ENCODE measurements around the gene CACNB2. TPM values are rescaled to one million over a fixed set of nuclear protein-coding genes. Genes with fewer than 3 reads are reported as not detected.

The CACNB2 gene
- total and polyA plus RNA-seq, 4 donors = 0.90 to 23.9 (median 3.7) TPM

GRCh38 chr10:18290651-18291313 lies 150.6 kb downstream of the CACNB2 start:
- 93 to 94% methylated on average over 16 of the region's 16 CpGs for WGBS, 2 donors
- no peak for DNase-seq
- Histone ChIP-seq H3K36me3 (ENCODE audit: control insufficient read depth in 4 of 4, insufficient read depth in 4 of 4, low read length in 4 of 4) (peaks cover 0 to 2% (median 0%) of the 10 kb centered on the region in 4 donors), H3K4me3 (no peak overlapping the region), H3K9ac (ENCODE audit: insufficient read depth in 1 of 2, low read length in 2 of 2) (no peak overlapping the region), H3K27me3 (ENCODE audit: control insufficient read depth in 3 of 3, insufficient read depth in 3 of 3, low read length in 2 of 3) (no peaks in the 10 kb centered on the region), H3K27ac (ENCODE audit: low read depth in 1 of 2, low read length in 1 of 2) (no peak overlapping the region), H3K4me1 (ENCODE audit: control insufficient read depth in 5 of 5, insufficient read depth in 5 of 5, low read length in 5 of 5) (peaks cover 0 to 2% (median 0%) of the 10 kb centered on the region in 5 donors), H3K9me3 (ENCODE audit: control insufficient read depth in 4 of 4, insufficient read depth in 3 of 4, low read length in 3 of 4) (no peaks in the 10 kb centered on the region)
- ATAC-seq (ENCODE audit: insufficient read depth, low FRiP score) = no peak
- no peak for TF ChIP-seq CTCF (IDR thresholded peaks at IDR 0.05; ENCODE audit: control extremely low read depth, extremely low read depth)

GRCh38 chr10:18293536-18294510 lies 153.6 kb downstream of the CACNB2 start:
- no peak for DNase-seq
- WGBS, 2 donors = 80 to 86% methylated on average over 9 of the region's 9 CpGs
- no peak overlapping the region for H3K4me3 ChIP-seq

GRCh38 chr10:18294633-18295032 lies 154.4 kb downstream of the CACNB2 start:
- no peaks in the 10 kb centered on the region for H3K9me3 ChIP-seq (ENCODE audit: control insufficient read depth in 4 of 4, insufficient read depth in 3 of 4, low read length in 3 of 4)
- H3K36me3 ChIP-seq (ENCODE audit: control insufficient read depth in 4 of 4, insufficient read depth in 4 of 4, low read length in 4 of 4) = peaks cover 0 to 2% (median 0%) of the 10 kb centered on the region in 4 donors
- DNase-seq = no peak
- no peak overlapping the region for H3K4me3 ChIP-seq
- ATAC-seq (ENCODE audit: insufficient read depth, low FRiP score) = no peak
- no peak overlapping the region for H3K9ac ChIP-seq (ENCODE audit: insufficient read depth in 1 of 2, low read length in 2 of 2)
- TF ChIP-seq CTCF (IDR thresholded peaks at IDR 0.05; ENCODE audit: control extremely low read depth, extremely low read depth) = no peak
- H3K27ac ChIP-seq (ENCODE audit: low read depth in 1 of 2, low read length in 1 of 2) = no peak overlapping the region
- H3K4me1 ChIP-seq (ENCODE audit: control insufficient read depth in 5 of 5, insufficient read depth in 5 of 5, low read length in 5 of 5) = peaks cover 0 to 2% (median 0%) of the 10 kb centered on the region in 5 donors
- H3K27me3 ChIP-seq (ENCODE audit: control insufficient read depth in 3 of 3, insufficient read depth in 3 of 3, low read length in 2 of 3) = no peaks in the 10 kb centered on the region
- 75 to 85% methylated on average over 4 of the region's 4 CpGs for WGBS, 2 donors

More at GRCh38 chr10:18293536-18294510, 153.6 kb downstream of the CACNB2 start:
- Histone ChIP-seq H3K27ac (ENCODE audit: low read depth in 1 of 2, low read length in 1 of 2) (no peak overlapping the region), H3K9ac (ENCODE audit: insufficient read depth in 1 of 2, low read length in 2 of 2) (no peak overlapping the region), H3K27me3 (ENCODE audit: control insufficient read depth in 3 of 3, insufficient read depth in 3 of 3, low read length in 2 of 3) (no peaks in the 10 kb centered on the region), H3K4me1 (ENCODE audit: control insufficient read depth in 5 of 5, insufficient read depth in 5 of 5, low read length in 5 of 5) (peaks cover 0 to 2% (median 0%) of the 10 kb centered on the region in 5 donors), H3K9me3 (ENCODE audit: control insufficient read depth in 4 of 4, insufficient read depth in 3 of 4, low read length in 3 of 4) (no peaks in the 10 kb centered on the region), H3K36me3 (ENCODE audit: control insufficient read depth in 4 of 4, insufficient read depth in 4 of 4, low read length in 4 of 4) (peaks cover 0 to 2% (median 0%) of the 10 kb centered on the region in 4 donors)
- no peak for ATAC-seq (ENCODE audit: insufficient read depth, low FRiP score)
- no peak for TF ChIP-seq CTCF (IDR thresholded peaks at IDR 0.05; ENCODE audit: control extremely low read depth, extremely low read depth)

All from lung (tissue), 12 donors.